ENCODE data around the gene ASCC3.

DNA sequence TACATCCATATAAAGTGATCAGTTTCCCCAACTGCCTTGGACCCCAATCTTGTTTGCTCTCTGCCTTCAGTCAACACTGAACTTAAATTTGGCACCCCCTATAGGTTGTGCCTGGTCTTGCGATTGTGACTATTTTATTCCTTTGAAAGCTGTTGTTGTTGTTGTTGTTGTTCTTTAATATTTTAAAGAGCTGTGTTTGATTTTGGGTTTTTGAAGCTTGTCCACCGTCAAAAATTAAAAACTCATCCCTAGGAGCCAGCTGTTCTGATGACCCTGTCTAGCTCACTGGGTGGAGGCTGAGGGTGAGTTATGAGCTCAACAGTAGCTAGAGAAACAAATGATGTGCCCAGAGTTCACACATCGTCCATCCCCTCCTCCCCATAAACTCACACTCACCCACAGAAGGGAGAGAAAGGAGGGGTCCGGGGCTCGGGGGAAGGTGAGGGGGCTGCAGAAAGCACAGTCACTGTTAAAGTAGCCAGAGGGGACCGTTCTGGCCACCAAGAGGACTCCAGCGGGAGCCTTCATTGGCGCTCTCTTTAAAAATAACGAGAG lies 420.4 kb downstream of the ASCC3 start:
- TF ChIP-seq, protein P1, sequence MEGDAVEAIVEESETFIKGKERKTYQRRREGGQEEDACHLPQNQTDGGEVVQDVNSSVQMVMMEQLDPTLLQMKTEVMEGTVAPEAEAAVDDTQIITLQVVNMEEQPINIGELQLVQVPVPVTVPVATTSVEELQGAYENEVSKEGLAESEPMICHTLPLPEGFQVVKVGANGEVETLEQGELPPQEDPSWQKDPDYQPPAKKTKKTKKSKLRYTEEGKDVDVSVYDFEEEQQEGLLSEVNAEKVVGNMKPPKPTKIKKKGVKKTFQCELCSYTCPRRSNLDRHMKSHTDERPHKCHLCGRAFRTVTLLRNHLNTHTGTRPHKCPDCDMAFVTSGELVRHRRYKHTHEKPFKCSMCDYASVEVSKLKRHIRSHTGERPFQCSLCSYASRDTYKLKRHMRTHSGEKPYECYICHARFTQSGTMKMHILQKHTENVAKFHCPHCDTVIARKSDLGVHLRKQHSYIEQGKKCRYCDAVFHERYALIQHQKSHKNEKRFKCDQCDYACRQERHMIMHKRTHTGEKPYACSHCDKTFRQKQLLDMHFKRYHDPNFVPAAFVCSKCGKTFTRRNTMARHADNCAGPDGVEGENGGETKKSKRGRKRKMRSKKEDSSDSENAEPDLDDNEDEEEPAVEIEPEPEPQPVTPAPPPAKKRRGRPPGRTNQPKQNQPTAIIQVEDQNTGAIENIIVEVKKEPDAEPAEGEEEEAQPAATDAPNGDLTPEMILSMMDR (IDR thresholded peaks at IDR 0.05) = peak; percentile 69
- no peak for TF ChIP-seq ZFX (IDR thresholded peaks at IDR 0.05; ENCODE audit: borderline replicate concordance)

All from 22Rv1 (cell line).